NCI-H2081 treated with DMSO at 0.1 percent for 48 hours (cell line): ENCODE data around the gene SERPINE2.

Experiments used
- DNase-seq: peaks from one replicate; lab custom pipeline; 2025; lab: John Stamatoyannopoulos, UW

SERPINE2 gene

DNA sequence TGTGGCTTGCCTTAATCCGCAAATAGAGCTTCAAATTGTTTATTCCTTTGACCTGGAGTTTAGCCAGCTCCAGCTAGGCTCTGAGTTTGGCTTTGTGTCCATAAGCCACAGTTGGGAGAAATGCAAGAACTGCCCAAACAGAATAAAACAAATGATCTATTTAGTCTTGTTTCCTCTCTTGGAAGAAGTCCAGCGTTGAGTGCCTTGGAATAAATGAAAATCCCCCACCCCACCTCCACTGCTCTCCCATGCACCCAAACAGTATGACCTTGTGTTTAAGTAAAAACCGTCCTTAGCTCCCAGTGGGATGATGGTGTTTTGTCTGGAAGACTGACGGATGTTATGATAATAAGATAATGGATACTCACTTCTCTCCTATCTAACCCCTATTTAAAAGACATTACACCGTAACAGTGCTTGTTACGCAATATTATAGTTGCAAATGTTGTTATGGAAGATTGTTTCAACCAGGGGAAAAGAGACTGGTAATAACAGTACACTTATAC lies 3.2 kb upstream of the SERPINE2 start:
- no peak for DNase-seq

GRCh38 chr2:224041554-224041953 lies 2.5 kb upstream of the SERPINE2 start:
- DNase-seq, result no peak

- DNase-seq, result no peak
Measured at GRCh38 chr2:224040753-224041152, 1.7 kb upstream of the SERPINE2 start.

- no peak for DNase-seq
Measured at GRCh38 chr2:224039770-224040440, 819 bp upstream of the SERPINE2 start.

- no peak for DNase-seq
Measured at GRCh38 chr2:224038830-224039079, 331 bp downstream of the SERPINE2 start.

- DNase-seq, result no peak
Measured at GRCh38 chr2:224038049-224038829, 847 bp downstream of the SERPINE2 start.

GRCh38 chr2:224036731-224037361 lies 2.2 kb downstream of the SERPINE2 start:
- DNase-seq, result no peak

- DNase-seq, result no peak
Measured at GRCh38 chr2:224034017-224034416, 5.1 kb downstream of the SERPINE2 start.

DNA sequence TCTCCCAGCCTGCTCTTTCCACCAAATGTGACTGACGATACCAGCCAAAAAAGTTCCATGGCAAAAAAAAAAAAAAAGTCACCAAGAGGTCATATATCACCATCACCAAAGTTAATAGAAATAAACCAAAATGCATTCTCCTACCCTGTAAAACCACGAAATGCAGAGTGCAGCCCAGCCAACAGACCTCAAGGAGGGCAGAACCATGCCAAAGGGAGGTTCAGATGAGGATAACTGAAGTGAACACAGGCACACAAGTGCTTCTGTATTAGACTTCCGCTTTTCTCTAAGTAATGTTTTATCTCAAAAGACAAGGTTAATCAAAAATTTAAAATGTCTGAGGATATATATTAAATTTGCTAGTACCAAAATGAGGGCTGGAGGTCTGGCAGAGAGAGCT lies 5.5 kb downstream of the SERPINE2 start:
- no peak for DNase-seq

GRCh38 chr2:224032283-224032682 lies 6.8 kb downstream of the SERPINE2 start:
- no peak for DNase-seq

GRCh38 chr2:224031358-224031970 lies 7.6 kb downstream of the SERPINE2 start:
- DNase-seq, result no peak

- no peak for DNase-seq
Measured at GRCh38 chr2:224030786-224031185, 8.3 kb downstream of the SERPINE2 start.

GRCh38 chr2:224029876-224030275 lies 9.2 kb downstream of the SERPINE2 start:
- no peak for DNase-seq

DNA sequence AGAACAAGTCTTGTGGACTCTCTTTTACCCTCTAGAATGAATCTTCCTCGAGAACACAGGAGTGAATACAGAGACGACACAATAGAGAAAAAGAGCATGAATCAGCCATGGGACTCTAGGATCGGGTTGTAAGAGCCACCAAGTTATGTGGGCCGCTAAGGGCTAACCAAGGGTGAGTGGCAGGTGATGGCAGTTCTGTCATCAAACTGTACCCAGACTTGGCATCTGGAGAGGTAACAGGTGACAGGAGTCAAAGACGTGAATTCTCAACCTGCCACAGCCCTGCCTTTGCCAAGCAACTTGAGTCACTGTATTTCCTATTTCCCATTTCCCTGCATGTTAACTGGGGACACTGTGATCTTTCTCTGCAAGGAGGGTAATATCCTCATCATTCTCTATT lies 11.2 kb downstream of the SERPINE2 start:
- DNase-seq, result no peak

- no peak for DNase-seq
Measured at GRCh38 chr2:224027070-224027469, 12.0 kb downstream of the SERPINE2 start.

DNA sequence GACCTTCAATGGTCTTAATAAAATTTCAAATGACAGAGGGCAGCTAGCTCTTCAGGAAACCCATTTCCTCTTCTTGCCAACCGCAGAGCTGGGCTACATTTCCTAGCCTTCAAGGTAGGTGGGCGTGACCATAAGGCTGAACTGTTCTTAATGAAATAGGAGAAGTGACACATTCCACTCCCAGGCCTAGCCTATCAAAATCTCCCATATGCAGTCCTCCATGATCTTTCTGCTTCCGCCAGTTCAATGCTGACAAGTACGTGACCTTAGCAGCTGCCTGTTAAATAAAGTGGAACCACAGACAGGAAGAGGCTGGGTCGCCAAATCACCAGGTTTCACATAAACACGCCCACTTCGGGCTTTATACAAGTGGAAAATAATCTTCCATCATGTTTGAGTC lies 13.2 kb downstream of the SERPINE2 start:
- no peak for DNase-seq

- DNase-seq, result no peak
Measured at GRCh38 chr2:224024270-224024669, 14.8 kb downstream of the SERPINE2 start.

GRCh38 chr2:224023188-224023587 lies 15.9 kb downstream of the SERPINE2 start:
- no peak for DNase-seq

GRCh38 chr2:224022486-224022885 lies 16.6 kb downstream of the SERPINE2 start:
- no peak for DNase-seq

GRCh38 chr2:224020523-224020922 lies 18.6 kb downstream of the SERPINE2 start:
- no peak for DNase-seq

DNA sequence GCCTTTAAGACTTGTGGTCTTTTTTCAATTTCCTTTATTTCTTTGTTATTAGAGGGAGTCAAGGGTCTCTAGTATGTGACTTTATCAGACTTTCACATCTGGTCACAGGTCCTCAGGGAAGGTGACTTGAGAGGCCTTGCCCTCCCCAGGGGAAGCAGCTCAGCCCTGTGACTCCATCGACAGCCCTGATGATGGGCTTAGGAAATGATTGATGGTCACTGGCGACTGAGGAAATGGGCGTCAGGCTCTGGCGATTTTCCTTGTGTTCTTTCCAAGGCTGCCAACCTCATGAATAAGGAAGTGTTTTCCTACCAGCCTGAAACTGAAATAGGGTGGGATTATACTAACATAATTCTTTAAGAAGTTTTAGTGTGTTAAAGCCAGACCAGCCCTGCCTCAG lies 21.1 kb downstream of the SERPINE2 start:
- DNase-seq, result no peak

DNA sequence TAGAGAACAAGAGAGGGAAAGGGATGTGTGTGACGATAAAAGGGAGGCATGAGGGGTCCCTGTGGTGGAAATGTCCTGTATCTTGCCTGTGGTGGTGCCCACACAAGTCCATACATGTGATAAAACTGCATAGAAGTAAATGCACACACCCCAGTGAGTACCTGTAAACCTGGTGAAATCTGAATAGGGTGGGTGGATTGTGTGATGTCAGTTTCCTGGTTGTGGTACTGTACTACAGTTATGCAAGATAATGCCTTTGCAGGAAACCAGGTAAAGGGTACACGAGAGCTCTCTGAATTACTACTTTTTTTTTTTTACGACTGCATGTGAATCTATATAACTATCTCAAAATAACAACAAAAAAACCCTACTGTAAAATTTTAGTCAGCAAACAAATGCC lies 22.1 kb downstream of the SERPINE2 start:
- no peak for DNase-seq

GRCh38 chr2:224014336-224014735 lies 24.8 kb downstream of the SERPINE2 start:
- DNase-seq, result no peak
